Mononuclear cell (primary cell): ENCODE measurements around the gene APELA. TPM values are rescaled to one million over a fixed set of nuclear protein-coding genes. Genes with fewer than 3 reads are reported as not detected.

Experiments used
- H3K27me3 ChIP-seq: 2 replicates; pipeline ENCODE4 v1.6.0; 2011; ENCODE audit warnings: low read length, control low read depth; ENCODE audit not compliant: insufficient read depth
- H3K4me1 ChIP-seq: 2 replicates; pipeline ENCODE4 v1.5.1; 2011; ENCODE audit warnings: mild to moderate bottlenecking, low read length, control low read depth; ENCODE audit not compliant: insufficient read depth
- H3K4me3 ChIP-seq: 2 replicates; pipeline ENCODE4 v1.5.1; 2011; ENCODE audit warnings: mild to moderate bottlenecking, low read length, moderate library complexity
- H3K9me3 ChIP-seq: 2 replicates; pipeline ENCODE4 v1.5.1; 2011; ENCODE audit warnings: low read depth, mild to moderate bottlenecking, control low read depth, low read length
- total RNA-seq: library from RNA; depleted of rRNA; stranded (reverse); fragments of >200 nt; gene quantifications from one replicate; pipeline ENCODE4 v1.2.3, GENCODE V29; 2012

APELA gene
- total RNA-seq, 1 donor: not detected

DNA sequence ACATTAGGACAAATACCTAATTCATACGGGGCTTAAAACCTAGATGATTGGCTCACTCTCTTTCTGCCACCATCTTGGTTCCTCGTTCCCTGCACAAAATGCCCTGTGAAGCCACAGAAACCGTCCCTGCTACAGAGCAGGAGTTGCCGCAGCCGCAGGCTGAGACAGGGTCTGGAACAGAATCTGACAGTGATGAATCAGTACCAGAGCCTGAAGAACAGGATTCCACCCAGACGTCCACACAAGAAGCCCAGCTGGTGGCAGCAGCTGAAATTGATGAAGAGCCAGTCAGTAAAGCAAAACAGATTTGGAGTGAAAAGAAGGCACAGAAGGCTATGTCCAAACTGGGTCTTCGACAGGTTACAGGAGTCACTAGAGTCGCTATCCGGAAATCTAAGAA lies 66.2 kb downstream of the APELA start:
- H3K27me3 ChIP-seq: no peaks in the 10 kb centered on the region
- H3K4me3 ChIP-seq: no peak overlapping the region
- H3K9me3 ChIP-seq: no peaks in the 10 kb centered on the region

DNA sequence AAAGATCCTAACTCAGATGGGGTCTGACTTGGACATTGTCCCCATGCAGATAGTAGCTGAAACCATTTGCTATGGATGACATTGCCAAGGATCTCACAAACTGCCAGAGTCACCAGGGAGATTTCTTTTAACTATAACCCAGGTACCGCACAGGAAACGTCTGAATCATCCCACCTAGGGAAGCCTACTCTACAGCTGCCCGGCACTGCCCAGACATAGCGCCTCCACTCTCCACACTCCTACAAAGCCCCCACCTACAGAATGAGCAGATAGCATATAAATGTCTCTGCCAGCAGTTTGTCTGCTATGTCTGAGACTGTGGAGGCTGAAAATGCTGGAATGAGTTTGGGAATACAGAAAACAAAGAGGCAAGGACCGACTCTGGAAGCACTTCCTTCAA lies 68.2 kb downstream of the APELA start:
- Histone ChIP-seq H3K4me1 (no peaks in the 10 kb centered on the region), H3K9me3 (no peaks in the 10 kb centered on the region), H3K27me3 (no peaks in the 10 kb centered on the region), H3K4me3 (no peak overlapping the region)

More for the DNA sequence above, 66.2 kb downstream of the APELA start:
- no peaks in the 10 kb centered on the region for H3K4me1 ChIP-seq

DNA sequence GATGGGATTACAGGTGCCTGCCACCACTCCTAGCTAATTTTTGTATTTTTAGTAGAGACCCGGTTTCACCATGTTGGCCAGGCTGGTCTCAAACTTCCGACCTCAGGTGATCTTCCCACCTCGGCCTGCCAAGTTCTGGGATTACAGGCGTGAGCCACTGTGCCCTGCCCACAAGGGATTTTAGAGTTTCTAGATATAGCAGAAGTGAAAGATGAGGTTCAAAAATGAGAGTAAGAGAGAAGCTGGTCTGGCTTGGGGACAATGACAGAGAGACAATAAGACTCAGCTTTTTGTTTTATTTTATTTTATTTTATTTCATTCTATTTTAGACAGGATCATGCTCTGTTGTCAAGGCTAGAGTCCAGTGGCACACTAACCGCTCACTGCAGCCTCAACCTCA lies 69.8 kb downstream of the APELA start:
- H3K4me1 ChIP-seq: no peaks in the 10 kb centered on the region

More for the DNA sequence above, 69.8 kb downstream of the APELA start:
- H3K27me3 ChIP-seq: peaks cover 1% of the 10 kb centered on the region
- H3K4me3 ChIP-seq: no peak overlapping the region
- H3K9me3 ChIP-seq: no peaks in the 10 kb centered on the region

Other genes with a start within 250 kb of the APELA start
- not detected for gene SMIM31, start 123.0 kb upstream of the APELA start, total RNA-seq
- 0.52 TPM for gene TRIM61, start 100.5 kb downstream of the APELA start, total RNA-seq
- gene TRIM60, start 154.8 kb downstream of the APELA start, total RNA-seq: not detected
- not detected for gene TRIM75, start 176.7 kb downstream of the APELA start, total RNA-seq
- 9.7 TPM for gene TMEM192, start 235.7 kb downstream of the APELA start, total RNA-seq